Left ventricle myocardium inferior (tissue), 1 donor: ENCODE results near the gene FGFR3. TPM values are rescaled to one million over a fixed set of nuclear protein-coding genes. Genes with fewer than 3 reads are reported as not detected.

Source experiments
- DNase-seq: peaks from one replicate; pipeline ENCODE4 v3.0.0-alpha.2; 2020
- H3K27ac ChIP-seq: fragments of 200-600 bp; replicated peaks from 2 replicates; pipeline ENCODE4 v1.8.0; 2021
- H3K27me3 ChIP-seq: fragments of 200-600 bp; 2 replicates; pipeline ENCODE4 v1.8.0; 2021; ENCODE audit warnings: low read depth
- H3K36me3 ChIP-seq: fragments of 200-600 bp; 2 replicates; pipeline ENCODE4 v1.8.0; 2021
- H3K4me1 ChIP-seq: fragments of 200-600 bp; 2 replicates; pipeline ENCODE4 v1.8.0; 2021
- H3K4me3 ChIP-seq: fragments of 200-600 bp; 2 replicates; pipeline ENCODE4 v1.8.0; 2021; ENCODE audit warnings: mild to moderate bottlenecking, moderate library complexity
- H3K9me3 ChIP-seq: fragments of 200-600 bp; replicated peaks from 2 replicates; pipeline ENCODE4 v1.8.0; 2021
- CTCF ChIP-seq: fragments of 200-600 bp; IDR thresholded peaks from 2 replicates; pipeline ENCODE4 v1.8.0; 2021; ENCODE audit warnings: antibody characterized with exemption, mild to moderate bottlenecking, borderline replicate concordance
- intact Hi-C: fragments of 100-400 bp; cut with micrococcal nuclease; formaldehyde crosslinking; loops from one replicate; pipeline ENCODE4 v1.11.0; 2022
- total RNA-seq: library from RNA; stranded (reverse); fragmentation: NEBNext Ultra II Directional; extraction: Animal tissue kit (Norgen Biotek cat#: 25700); gene quantifications from one replicate; pipeline ENCODE4 v1.2.1, GENCODE V29; 2021
- donor health status: DM: no; HTN: yes; CAD: no; lungs with severe emphysema.

FGFR3 gene
- total RNA-seq, 1 donor from 2014 or later, result 3.5 TPM

- TF ChIP-seq CTCF, result no peak
- DNase-seq, result no peak
- H3K9me3 ChIP-seq, result no peaks in the 10 kb centered on the region
- H3K4me1 ChIP-seq, result peaks cover 24% of the 10 kb centered on the region
- H3K4me3 ChIP-seq, result no peak overlapping the region
- no peaks in the 10 kb centered on the region for H3K36me3 ChIP-seq
- peaks cover 7% of the 10 kb centered on the region for H3K27me3 ChIP-seq
- H3K27ac ChIP-seq, result no peak overlapping the region
- intact Hi-C loops, result no loop called here
Measured at GRCh38 chr4:1756079-1756478, 37.0 kb upstream of the FGFR3 start.

GRCh38 chr4:1756893-1757779 is 36.0 kb upstream of the FGFR3 start:
- no peaks in the 10 kb centered on the region for H3K36me3 ChIP-seq
- H3K9me3 ChIP-seq, result no peaks in the 10 kb centered on the region
- H3K4me3 ChIP-seq, result no peak overlapping the region
- H3K4me1 ChIP-seq, result peaks cover 20% of the 10 kb centered on the region
- TF ChIP-seq CTCF, result no peak
- H3K27ac ChIP-seq, result no peak overlapping the region
- intact Hi-C loops, result no loop called here
- peaks cover under 1% of the 10 kb centered on the region for H3K27me3 ChIP-seq
- no peak for DNase-seq

- Histone ChIP-seq H3K4me1 (peaks cover 16% of the 10 kb centered on the region), H3K27me3 (peaks cover 4% of the 10 kb centered on the region), H3K27ac (no peak overlapping the region), H3K9me3 (no peaks in the 10 kb centered on the region), H3K4me3 (no peak overlapping the region), H3K36me3 (no peaks in the 10 kb centered on the region)
- no peak for TF ChIP-seq CTCF
- no peak for DNase-seq
- intact Hi-C loops, result no loop called here
Measured at GRCh38 chr4:1757836-1758235, 35.3 kb upstream of the FGFR3 start.

- Histone ChIP-seq H3K36me3 (no peaks in the 10 kb centered on the region), H3K4me3 (no peak overlapping the region), H3K4me1 (peaks cover 20% of the 10 kb centered on the region), H3K27ac (no peak overlapping the region), H3K9me3 (no peaks in the 10 kb centered on the region), H3K27me3 (peaks cover 4% of the 10 kb centered on the region)
- DNase-seq, result no peak
- intact Hi-C loops, result no loop called here
- TF ChIP-seq CTCF, result no peak
Measured at GRCh38 chr4:1758306-1759121, 34.6 kb upstream of the FGFR3 start.

GRCh38 chr4:1759170-1759817 is 33.8 kb upstream of the FGFR3 start:
- intact Hi-C loops, result no loop called here
- H3K4me1 ChIP-seq, result peaks cover 27% of the 10 kb centered on the region
- no peak overlapping the region for H3K4me3 ChIP-seq
- H3K36me3 ChIP-seq, result no peaks in the 10 kb centered on the region
- DNase-seq, result no peak
- peaks cover 4% of the 10 kb centered on the region for H3K27me3 ChIP-seq
- peak overlapping the region; percentile 67 for H3K27ac ChIP-seq
- TF ChIP-seq CTCF, result no peak
- H3K9me3 ChIP-seq, result no peaks in the 10 kb centered on the region
